ENCODE measurements around the gene SORCS2.

SORCS2 gene

DNA sequence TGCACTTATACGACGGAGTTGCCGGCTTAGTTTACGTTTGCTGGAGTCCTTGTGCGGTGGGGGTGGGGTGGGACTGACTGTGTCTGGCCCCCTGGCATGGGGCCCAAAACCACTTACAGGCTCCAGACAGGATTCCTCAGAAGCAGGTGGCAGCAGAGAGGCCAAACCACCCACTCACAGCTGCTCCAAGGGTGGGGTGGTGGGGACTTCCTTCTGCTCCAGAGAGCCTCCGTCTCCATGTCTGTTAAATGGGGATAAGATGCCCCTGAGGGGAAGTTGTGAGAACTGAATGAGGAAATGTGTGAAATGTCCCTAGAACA, 205.7 kb downstream of the SORCS2 start:
- DNase-seq: no peak

DNA sequence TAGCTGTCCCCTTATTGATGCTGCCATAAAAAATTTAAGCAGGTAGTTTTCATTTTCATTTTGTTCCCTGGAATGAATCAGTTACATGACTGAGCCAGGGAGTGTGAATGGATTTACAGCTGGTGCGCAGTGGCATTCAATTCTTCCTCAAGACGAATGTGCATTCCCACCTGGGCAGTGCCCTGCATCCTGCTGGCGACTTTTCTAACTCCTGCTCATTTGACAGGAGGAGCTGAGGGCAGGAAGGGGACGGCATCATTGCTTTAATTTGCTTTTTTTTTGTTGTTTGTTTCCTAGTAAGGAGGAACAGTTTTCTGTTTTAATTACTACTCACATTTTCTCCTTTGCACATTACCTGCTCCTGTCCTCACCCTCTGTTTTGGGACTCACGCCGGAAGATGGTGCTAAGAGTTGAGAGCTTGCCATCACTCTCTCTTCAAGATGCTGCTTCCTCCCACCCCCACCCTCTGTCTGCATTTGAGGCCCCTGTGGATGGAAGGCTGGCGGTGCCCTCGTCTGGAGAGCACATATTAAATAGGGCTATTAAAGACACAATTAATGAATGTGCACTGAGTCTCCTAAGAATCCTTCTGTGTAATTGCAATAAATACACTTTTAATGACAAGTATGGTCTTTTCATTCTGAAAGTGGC, 206.6 kb downstream of the SORCS2 start:
- DNase-seq: no peak

DNA sequence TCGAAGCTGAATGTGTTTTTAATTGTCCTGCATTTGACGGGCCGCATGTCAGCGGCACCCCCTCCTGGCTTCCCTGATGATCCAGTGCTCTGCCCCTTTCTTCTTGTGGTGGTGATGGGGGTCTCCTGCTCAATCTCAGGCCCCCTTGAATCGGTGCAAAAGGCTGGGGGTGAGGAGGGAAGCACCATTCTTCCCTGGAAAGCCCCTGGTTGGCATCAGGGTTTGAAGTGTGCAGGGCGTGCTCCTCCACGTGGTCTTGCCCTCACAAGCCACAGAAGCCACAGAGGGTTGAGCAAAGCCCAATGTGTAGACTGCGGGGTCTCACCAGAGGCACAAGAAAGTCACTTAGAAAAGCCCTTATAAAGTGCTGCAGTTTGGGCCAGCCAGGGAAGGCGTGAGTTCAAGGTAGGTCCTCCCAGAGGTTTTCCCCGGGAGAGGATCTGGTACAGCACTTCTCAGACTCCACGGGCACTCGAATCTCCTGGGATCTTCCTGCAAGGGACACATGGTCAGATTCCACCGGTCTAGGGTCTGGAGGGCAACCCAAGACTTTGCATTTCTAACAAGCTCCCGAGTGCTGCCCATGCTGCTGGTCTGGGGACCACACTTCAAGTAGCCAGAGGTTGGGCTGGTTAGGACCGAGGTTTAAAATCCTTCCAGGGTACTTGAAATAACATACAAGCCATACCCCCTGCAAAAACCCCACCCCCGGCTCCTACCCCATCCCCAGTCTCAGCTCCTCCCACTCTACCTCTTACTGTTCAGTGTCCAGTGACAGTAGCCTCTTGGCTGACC, 207.3 kb downstream of the SORCS2 start:
- DNase-seq: no peak

DNA sequence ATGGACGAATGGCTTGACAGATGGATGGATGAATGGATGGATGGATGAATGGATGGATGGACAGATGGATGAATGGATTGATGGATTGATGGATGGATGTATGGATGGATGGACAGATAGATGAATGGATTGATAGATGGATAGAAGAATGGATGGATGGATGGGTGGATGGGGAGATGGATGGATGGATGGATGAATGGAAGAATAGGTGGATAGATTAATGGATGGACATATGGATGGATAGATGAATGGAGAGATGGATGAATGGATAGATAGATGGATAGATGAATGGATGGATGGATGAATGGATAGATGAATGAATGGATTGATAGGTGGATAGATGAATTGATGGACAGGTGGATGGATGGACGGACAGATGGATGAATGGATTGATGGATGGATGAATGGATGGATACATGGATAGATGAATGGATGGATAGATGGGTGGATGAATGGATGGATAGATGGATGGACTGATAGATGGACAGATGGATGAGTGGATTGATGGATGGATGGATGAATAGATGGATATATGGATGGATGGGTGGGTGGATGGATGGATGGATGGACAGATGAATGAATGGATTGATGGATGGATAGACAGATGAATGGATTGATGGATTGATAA, 208.4 kb downstream of the SORCS2 start:
- no peak for DNase-seq

DNA sequence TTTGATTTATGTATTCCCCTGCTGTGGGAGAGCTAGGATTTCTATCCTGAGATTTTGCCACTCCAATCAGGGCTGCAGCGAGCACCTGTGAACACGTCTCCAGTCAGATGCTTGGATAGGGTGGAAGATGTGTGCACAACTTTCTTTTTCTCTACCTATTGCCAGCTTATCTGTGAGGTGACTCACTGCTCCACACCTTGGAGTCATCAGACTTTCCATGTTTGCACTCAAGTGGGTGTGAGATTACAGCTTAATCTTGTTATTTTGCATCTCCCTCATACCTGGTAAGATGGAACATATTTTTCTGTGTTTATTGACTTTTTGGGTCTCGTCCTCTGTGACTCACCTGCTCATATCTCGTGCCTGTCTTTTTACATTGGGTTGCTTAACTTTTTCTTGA, 210.2 kb downstream of the SORCS2 start:
- DNase-seq: no peak

DNA sequence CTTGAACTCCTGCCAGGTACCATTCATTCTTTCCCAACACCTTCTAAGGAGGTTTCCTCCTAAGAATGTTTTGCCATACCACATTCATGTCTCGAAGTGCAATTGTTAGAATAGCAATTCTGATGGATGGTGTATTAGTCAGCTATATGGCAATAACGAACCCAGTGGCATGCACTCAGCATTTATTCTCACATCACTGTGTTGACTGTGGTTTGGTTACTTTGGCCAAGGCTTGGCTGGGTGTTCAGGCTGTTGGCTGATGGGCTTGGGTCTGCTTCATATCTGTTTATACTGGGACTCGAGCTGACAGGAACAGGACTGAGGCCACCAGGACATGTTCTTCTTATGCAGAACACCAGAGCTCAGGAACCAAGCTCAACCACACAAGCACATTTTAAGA, 210.7 kb downstream of the SORCS2 start:
- no peak for DNase-seq

DNA sequence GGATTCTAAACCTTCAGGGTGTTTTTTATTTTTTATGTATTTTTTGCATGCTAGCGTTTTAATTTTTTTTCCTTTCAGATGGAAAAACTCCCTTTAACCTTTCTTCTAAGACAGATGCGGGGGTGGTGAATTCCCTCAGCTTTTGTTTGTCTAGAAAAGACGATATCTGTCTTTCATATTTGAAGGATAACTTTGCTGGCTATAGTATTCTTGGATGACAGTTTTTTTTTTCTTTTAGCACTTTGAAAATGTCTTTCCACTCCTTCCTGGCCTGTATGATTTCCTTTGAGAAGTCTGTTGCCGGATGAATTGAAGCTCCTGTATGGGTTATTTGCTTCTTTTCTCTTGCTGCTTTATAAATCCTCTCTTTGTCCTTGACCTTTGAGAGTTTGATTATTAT, 215.8 kb downstream of the SORCS2 start:
- no peak for DNase-seq

DNA sequence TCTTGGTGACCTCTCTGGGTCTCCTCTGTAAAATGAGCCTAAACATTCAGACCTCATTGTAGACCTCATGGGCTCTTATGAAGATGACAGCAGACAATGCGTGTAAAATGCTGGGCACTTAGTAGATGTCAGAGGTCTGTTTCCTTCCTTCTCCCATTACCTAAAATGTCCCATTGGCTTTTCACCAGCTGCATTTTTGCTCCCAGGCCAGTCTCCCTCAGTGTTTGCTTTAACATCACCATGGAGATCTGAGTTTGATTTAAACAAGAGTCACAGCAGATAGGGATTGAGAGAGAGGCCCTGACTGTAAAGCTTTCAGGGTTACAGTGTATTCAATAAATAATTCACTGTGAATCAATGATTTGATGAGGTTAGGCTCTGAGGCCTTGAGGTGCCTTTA, 218.1 kb downstream of the SORCS2 start:
- DNase-seq: no peak

DNA sequence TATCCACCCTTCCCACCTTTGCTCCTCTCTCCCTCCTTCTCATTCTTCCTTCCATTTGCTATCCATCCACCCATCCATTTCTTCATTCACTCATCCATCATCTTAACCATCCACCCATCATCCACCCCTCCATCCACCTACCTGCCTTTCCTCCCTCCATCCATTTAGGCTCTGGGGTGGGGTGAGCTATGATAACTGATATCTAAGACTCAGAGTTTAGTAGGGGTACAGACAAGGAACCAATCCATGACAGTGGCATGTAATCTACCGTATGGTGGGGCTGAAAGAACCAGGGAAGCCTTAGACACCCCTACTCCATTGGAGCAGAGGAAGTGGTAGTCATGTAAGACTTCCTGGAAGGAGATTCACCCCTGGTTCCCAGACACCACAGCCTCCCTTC, 219.2 kb downstream of the SORCS2 start:
- DNase-seq: no peak

DNA sequence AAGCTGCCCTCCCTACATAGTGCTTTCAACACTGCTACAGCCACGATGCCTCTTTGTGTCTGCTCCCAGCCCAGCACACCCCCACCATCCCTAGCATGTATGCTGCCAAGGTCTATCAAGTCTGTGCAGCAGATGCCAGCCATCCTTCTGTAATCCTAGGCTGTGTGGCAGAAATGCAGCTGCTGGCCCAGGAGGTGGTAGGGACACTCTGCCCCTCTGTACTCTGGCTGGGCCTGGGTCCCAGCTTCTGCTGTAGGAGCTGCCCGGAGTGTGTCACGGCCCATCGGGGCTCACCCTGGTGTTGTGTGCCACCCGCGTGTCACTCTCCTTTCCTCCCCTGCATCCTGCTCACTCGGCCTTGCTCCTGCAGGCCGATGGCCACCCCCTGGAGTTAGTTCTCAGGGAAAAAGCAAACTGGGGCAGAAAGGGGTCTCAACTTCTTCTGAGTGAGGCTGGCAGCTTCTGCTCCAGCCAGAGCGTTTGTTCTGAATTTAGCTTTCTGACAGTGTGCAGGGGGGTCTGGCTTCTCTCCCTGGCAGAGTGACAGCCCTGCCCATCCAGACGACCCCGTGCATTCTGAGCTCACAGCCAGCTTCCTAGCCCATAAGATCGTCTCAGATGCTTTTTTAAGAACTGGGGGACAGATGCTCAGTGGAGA, 219.7 kb downstream of the SORCS2 start:
- peak; percentile 1 for DNase-seq

DNA sequence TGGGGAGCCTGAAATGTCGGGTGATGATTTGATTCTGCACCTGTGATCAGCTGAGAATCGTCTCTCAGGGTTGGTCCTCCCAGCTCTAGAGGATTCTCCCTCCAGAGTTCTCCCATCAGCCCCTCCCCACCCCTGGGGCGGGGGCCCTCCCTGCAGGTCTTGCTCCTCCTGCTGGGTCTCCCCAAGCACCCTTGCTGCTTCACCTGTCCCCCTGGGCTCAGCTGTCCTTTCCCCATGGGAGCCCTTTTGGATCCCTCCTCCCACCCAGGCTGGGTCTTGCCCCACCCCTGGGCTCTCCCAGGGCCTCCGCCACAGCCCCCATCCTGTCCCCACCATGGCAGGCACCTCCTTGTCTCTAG, 220.2 kb downstream of the SORCS2 start:
- DNase-seq: peak; percentile 8

DNA sequence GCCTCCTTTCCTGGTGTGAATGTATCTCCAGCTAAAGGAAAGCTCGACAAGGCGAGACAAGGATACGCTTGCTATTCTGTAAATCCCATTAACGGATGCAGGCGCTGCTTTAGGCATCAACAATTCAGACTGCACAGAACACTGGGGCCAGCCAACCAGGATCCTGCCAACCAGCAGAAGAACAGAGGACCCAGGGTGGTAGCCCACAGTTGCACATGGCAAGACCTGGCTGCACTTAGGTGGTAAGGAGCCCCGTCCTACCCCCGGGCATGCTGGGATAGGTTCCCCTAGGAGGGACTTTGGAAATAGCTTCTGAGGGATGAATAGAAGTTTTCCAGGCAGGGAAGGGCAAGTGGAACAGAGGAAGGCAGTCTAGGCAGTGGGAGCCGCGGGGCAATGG, 221.7 kb downstream of the SORCS2 start:
- DNase-seq: peak; percentile 4

DNA sequence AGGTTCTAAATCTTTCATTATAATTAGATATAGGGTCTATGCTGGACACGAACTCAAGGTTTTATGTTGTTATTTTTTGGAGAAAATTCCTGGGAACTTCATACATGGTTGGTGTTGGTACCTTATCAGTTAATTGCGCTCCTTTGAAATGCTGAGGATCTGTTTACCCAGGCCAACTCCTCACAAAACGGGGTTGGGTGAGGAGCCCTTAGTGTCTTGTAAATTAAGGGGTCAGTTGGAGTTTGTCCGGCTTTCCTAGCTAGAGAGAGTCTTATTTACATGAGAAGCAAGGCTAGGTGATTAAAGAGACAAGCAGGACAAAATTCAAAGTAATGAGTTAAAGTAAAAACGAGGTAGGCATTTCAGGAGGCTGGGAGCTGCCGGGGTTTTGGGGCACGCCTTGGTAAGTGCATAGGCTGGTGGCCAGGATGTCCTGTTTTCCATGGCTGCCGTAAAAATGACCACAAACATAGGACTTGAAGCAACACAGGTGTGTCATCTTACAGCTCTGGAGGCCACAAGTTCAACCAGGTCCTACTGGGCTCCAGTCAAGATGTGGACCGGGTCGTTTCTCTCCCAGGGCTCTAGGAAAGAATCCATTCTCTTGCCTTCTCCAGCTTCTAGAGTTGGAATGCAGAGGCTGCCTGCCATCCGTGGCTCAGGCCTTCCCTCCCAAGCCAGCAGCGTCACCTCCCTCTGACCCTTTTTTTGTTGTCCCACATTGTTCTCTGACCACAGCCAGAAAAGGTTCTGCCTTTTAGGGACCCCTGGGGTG, 222.6 kb downstream of the SORCS2 start:
- no peak for DNase-seq

DNA sequence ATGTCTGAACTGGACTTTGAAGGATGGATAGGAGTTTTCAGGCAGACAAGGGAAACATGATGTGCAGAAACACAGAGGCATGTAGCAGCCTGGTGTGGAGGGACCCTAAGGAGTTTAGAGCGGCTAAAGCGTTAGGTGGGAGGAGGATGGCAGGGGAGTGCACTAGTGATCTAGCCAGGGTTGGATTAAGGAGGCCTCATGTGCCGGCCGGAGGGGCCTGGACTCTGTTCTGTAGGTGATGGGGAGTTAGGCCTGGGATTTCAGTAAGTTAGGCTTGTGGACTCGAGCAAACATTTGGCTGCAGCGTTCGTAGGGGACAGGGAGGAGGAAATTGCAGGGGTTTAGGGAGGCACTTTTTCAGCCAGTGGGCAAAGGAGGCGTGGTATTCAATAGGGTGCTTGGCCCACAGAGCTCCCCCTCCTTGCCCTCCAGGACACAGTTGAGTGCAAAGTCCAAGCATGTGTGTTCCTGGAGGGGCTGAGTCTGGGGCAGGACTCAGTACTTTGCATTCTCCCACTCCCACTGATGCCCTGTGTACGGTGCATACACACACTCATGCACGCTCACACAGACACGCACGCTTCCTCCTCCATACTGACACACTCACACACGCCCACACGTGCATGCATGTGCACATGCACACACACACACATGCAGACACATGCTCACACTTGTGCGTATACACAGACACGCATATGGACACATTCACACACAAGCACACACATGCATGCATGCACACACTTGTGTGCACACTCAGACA, 223.8 kb downstream of the SORCS2 start:
- no peak for DNase-seq

DNA sequence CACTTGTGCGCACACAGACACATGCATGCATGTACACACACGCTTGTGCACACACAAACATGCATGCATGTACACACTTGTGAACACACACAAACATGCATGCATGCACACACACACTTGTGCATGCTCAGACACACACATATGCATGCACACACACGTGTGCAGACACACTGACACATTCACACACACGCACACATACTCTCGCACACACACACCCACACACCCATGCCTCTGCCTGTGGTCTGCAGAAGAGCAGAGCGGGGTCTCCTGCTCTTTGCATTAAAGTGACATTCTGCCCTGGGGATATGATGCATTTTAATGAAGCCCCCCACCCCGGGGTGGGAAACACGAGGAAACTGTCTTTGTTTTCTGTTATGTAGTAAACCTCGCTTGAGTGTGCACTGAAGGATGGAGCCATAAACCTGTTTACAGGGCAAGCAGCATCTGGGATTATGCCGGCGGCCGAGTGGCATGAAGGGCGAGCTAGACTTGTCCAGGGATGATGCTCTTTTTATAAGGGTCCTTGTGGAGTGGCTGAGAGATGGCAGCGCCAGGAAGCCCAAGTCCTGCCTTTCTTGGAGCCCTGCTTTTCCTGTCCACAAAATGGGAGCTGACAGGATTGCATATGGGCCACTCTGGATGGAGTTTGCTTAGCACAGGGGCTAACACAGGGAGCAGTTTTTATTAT, 224.6 kb downstream of the SORCS2 start:
- peak; percentile 2 for DNase-seq

DNA sequence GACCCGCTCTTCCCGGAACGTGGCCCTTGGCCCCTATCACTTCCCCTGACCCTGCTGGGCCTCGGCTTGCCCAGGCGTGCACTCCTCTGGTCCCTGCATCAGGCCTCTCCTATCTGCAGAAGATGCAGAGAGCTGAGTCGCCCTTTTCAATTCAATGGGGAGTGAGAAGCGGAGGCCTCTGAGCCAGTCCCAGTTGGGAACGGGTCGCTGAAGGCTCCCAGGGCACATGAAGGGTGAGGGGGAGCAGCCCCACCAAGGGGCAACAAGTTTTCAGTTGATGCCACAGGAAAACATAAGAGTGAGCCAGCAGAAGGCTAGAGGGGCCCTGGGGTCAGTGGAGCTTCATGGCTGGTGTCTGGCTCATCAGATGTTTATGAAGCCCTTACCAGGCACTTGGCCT, 225.3 kb downstream of the SORCS2 start:
- peak; percentile 7 for DNase-seq

DNA sequence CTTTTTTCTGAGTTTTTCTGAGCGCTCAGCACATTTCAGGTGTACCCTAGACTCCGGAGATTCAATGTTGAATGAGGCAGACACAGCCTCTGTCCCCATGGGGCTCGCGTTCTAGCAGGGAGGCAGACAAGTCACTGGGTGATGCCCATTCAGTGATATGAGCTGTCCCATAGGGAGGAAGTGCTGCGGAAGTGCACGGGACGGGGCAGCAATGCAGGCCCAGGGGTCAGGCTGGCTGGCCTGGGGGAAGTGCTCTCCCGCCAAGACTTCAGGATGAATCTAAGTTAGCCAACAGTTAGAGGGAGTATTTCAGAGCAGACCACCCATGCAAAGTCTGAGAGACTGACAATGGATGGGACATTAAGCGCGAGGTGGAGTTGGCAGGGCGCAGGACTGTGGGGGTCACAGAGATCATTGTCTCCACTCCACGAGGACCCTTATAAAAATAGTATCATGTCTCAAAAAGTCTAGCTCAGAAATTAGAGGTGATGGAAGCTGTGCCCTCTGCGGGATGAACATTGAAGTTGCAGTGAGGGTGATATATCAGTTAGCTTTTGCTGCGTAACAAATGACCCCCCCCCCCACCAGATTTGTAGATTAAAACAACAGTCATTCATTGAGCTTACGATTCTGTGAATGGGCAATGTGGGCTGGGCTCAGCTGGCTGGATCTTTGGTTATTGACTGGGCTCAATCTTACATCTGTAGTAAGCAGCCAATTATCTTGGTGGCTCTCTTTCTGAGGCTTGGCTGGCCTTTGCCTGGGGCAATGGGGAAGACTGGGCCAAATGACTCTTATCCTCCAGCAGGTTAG, 226.0 kb downstream of the SORCS2 start:
- DNase-seq: no peak

DNA sequence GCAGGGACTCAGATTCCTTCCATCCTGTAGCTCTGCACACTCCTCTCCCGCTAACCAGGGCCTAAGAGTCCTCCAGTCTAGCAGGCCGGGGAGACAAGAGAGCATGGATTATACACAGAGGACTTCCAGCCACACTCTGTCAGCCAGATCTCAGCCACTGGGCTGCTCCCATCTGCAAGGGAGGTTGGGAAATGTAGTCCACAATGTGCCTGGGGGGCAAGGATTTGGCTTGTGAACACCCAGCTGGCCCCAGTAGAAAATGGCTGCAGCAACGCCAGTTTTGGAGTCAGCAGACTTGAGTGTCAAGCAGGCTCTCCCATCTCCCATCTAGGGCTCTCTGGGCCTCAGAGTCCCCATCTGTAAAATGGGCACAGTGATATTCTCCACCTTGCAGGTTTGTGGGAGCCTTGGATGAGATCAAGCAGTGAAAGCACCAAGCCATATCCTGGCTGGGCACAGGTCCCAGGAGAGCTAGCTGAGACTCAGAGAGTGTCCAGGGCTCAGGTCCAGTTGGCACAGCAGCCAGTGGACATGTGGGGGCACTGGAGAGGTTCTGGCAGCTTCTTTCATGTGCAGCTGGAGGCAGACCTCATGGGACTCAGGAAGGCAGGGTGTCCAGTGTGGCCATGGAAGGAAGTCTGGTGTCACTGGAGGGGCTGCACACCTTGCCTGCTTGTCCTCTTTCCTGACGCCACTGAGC, 227.8 kb downstream of the SORCS2 start:
- peak; percentile 1 for DNase-seq

DNA sequence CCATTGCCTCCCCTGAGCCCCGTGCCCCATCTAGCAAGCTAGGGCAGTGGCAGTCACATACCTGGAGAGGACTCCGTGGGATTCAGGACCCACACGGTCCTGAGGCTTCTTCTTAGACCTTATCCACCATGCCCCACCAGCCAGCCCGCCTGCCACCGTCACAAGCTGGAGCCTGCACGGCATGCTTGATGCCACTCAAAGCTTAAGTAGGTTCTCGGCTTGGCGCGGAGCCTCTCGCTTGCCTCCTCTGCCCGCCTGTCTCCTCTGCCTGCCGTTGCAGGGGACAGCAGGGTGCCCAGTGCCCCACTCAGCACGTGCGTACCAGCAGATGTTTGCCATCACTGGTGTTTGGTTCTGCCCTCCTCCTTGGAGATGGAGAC, 228.3 kb downstream of the SORCS2 start:
- DNase-seq: no peak
